Brain microvascular endothelial cell (primary cell): ENCODE results near the gene CPEB1.

ENCODE experiments used
- DNase-seq: peaks from one replicate; pipeline ENCODE4 v3.0.0-alpha.2; 2020
- H3K27ac ChIP-seq: fragments of 250-450 bp; sonication (Bioruptor Pico); 2 replicates; pipeline ENCODE4 v1.5.1; 2020; ENCODE audit warnings: mild to moderate bottlenecking, moderate library complexity
- H3K27me3 ChIP-seq: fragments of 250-450 bp; sonication (Bioruptor Pico); replicated peaks from 2 replicates; pipeline ENCODE4 v1.5.1; 2020; ENCODE audit warnings: mild to moderate bottlenecking
- H3K36me3 ChIP-seq: fragments of 250-450 bp; sonication (Bioruptor Pico); replicated peaks from 2 replicates; pipeline ENCODE4 v1.5.1; 2020; ENCODE audit warnings: mild to moderate bottlenecking
- H3K4me3 ChIP-seq: 2 replicates; pipeline ENCODE4 v1.5.1; 2011; ENCODE audit warnings: low read depth, mild to moderate bottlenecking, control low read depth, low read length, moderate library complexity
- CTCF ChIP-seq: IDR thresholded peaks from 2 replicates; pipeline ENCODE4 v1.5.1; 2011; ENCODE audit warnings: low read depth, mild to moderate bottlenecking, moderate library complexity, low read length, control low read depth, inconsistent platforms; ENCODE audit errors: missing control alignments
- in situ Hi-C: cut with HindIII; loops from 2 replicates; pipeline ENCODE4 v1.10.0; 2017; ENCODE audit warnings: low sequenced_read_pairs, low pct_ligation_motif_present

The CPEB1 gene

DNA sequence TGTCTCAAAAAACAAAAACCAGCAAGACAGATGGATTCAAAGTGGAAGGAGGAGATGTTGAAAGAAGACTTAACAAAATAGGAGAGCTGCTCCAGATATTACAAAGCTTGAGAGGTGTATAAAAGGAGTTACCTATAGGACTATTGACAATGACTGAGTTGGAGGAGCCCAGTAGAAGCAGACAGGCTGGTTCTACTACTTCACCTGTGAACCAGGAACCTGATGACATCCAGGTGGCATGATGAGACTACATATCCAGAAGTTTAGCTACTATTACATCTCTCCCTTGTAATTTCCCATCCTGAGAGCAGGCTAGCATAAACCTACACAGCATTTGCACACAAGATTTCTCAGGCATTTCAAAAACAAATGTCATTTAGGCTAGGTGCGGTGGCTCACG lies 49.3 kb downstream of the CPEB1 start:
- TF ChIP-seq CTCF = no peak

GRCh38 chr15:82595766-82596165 lies 51.4 kb downstream of the CPEB1 start:
- Histone ChIP-seq H3K36me3 (no peaks in the 10 kb centered on the region), H3K4me3 (no peak overlapping the region), H3K27ac (no peak overlapping the region), H3K27me3 (no peaks in the 10 kb centered on the region)
- no peak for DNase-seq
- TF ChIP-seq CTCF = no peak
- in situ Hi-C loops = no loop called here

More for the DNA sequence above, 49.3 kb downstream of the CPEB1 start:
- no peak for DNase-seq
- in situ Hi-C loops = no loop called here
- H3K36me3 ChIP-seq = no peaks in the 10 kb centered on the region
- no peak overlapping the region for H3K4me3 ChIP-seq
- no peak overlapping the region for H3K27ac ChIP-seq
- H3K27me3 ChIP-seq = no peaks in the 10 kb centered on the region

GRCh38 chr15:82595203-82595602 lies 52.0 kb downstream of the CPEB1 start:
- TF ChIP-seq CTCF = no peak
- H3K36me3 ChIP-seq = no peaks in the 10 kb centered on the region
- no peaks in the 10 kb centered on the region for H3K27me3 ChIP-seq
- in situ Hi-C loops = no loop called here
- no peak overlapping the region for H3K27ac ChIP-seq
- DNase-seq = no peak
- H3K4me3 ChIP-seq = no peak overlapping the region

DNA sequence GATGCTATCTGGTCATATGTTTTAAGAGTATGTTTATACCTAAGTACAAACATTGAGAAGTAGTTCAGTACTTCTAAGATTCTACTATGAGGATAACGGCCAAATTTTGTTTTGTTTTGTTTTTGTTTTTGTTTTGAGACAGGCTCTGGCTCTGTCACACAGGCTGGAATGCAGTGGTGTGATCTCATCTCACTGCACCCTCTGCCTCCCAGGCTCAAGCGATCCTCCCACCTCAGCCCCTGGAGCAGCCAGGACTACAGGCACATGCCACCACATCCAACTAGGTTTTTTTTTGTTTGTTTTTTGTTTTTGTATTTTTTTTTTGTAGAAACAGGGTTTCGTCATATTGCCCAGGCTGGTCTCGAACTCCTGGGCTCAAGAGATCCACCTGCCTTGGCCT lies 59.4 kb downstream of the CPEB1 start:
- no peak for DNase-seq
- Histone ChIP-seq H3K36me3 (no peaks in the 10 kb centered on the region), H3K27ac (no peak overlapping the region), H3K4me3 (no peak overlapping the region), H3K27me3 (no peaks in the 10 kb centered on the region)
- no peak for TF ChIP-seq CTCF
- in situ Hi-C loops = no loop called here

- peak; percentile 45 for TF ChIP-seq CTCF
- in situ Hi-C loops = no loop called here
- Histone ChIP-seq H3K36me3 (no peaks in the 10 kb centered on the region), H3K27me3 (no peaks in the 10 kb centered on the region), H3K4me3 (no peak overlapping the region), H3K27ac (no peak overlapping the region)
- peak; percentile 14 for DNase-seq
These were observed 62.1 kb downstream of the CPEB1 start for GRCh38 chr15:82585072-82585471.

DNA sequence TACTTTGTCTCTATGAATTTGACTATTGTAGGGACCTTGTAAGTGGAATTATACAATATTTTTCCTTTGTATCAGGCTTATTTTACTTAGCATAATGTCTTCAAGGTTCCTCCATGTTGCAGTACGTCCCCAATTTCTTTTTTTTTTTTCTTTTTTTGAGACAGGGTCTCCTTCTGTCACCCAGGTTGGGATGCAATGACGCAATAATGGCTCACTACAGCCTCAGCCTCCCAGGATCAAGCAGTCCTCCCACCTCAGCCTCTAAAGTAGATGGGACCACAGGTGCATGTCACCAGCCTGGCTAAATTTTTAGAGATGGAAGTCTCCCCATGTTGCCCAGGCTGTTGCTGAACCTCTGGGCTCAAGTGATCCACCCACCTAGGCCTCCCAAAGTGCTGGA lies 66.5 kb downstream of the CPEB1 start:
- TF ChIP-seq CTCF = no peak
- in situ Hi-C loops = no loop called here
- no peak for DNase-seq
- Histone ChIP-seq H3K36me3 (no peaks in the 10 kb centered on the region), H3K27ac (no peak overlapping the region), H3K27me3 (no peaks in the 10 kb centered on the region), H3K4me3 (no peak overlapping the region)
